ENCODE measurements around the gene LHX3.

The LHX3 gene

DNA sequence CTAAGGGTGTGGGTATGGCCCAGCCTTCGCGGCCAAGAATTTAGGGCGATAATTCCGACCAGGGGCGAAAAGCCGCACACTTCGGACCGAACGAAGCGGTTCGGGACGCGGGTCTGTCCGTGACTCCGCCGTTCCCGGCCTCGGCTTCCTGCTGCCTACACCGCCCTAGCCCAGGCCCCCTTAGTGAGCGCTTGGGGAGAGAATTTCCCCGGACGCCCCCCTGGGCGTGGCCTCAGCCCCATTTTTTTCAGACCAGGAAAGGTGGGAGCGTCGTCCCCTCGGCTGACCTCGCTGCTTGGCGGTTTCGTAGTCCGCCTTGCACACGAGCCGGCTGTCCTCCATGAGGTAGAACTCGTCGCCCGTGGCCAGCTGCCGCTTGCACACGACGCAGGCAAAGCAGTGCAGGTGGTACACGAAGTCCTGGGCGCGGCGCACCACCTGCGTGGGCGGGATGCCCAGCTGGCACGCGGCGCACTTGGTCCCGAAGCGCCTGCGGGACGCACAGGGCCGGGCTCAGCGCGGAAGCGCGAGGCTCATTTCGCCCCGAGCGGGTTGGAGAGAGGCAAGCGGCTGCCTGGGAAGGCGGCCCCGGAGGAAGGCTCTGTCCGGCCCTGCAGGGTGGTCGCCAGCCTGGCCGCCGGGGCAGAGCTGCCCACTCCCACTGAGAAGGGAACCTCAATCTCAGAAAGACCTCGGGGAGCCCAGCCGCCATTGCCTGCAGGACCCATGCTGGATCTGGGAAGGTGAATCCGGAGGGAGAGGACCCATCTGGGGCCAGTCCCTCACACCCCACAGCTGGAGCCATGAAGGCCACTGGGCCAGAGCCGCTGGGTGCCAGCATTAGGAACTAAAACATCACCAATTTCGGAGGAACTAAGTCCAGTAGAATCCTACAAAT lies 5.3 kb downstream of the LHX3 start:
- TF ChIP-seq RAD21 (IDR thresholded peaks at IDR 0.05; ENCODE audit: low read depth) (no peak), EP300 (IDR thresholded peaks at IDR 0.05; ENCODE audit: borderline replicate concordance) (no peak), TEAD4 (IDR thresholded peaks at IDR 0.05) (no peak)
- TF ChIP-seq, protein P1, sequence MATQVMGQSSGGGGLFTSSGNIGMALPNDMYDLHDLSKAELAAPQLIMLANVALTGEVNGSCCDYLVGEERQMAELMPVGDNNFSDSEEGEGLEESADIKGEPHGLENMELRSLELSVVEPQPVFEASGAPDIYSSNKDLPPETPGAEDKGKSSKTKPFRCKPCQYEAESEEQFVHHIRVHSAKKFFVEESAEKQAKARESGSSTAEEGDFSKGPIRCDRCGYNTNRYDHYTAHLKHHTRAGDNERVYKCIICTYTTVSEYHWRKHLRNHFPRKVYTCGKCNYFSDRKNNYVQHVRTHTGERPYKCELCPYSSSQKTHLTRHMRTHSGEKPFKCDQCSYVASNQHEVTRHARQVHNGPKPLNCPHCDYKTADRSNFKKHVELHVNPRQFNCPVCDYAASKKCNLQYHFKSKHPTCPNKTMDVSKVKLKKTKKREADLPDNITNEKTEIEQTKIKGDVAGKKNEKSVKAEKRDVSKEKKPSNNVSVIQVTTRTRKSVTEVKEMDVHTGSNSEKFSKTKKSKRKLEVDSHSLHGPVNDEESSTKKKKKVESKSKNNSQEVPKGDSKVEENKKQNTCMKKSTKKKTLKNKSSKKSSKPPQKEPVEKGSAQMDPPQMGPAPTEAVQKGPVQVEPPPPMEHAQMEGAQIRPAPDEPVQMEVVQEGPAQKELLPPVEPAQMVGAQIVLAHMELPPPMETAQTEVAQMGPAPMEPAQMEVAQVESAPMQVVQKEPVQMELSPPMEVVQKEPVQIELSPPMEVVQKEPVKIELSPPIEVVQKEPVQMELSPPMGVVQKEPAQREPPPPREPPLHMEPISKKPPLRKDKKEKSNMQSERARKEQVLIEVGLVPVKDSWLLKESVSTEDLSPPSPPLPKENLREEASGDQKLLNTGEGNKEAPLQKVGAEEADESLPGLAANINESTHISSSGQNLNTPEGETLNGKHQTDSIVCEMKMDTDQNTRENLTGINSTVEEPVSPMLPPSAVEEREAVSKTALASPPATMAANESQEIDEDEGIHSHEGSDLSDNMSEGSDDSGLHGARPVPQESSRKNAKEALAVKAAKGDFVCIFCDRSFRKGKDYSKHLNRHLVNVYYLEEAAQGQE (IDR thresholded peaks at IDR 0.05; ENCODE audit: low read depth) = no peak
- TF ChIP-seq, protein P2, sequence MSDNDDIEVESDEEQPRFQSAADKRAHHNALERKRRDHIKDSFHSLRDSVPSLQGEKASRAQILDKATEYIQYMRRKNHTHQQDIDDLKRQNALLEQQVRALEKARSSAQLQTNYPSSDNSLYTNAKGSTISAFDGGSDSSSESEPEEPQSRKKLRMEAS (IDR thresholded peaks at IDR 0.05) = no peak; the same call in 1 of the 2 replicates

DNA sequence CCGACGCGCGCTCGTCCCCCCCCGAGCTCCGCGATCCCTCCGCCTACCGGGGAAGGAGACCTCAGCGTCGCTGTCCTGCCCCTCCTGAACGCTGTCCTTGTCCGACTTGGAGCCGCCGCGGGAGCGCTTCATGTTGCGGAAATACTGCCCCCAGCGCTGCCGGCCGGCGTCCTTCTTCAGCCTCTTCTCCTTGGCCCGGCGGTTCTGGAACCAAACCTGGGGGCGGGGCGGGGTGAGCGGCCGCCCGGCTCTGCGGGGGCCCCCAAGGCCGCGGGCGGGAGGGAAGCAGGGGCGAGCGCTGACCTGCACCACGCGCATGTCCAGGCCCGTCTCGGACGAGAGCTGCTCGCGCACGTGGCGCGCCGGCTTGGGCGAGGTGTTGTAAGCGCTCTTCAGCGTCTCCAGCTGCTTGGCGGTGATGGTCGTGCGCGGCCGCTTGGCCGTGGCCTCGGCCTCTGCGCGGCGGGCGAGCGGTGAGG lies 6.3 kb downstream of the LHX3 start:
- no peak for TF ChIP-seq EGR1 (IDR thresholded peaks at IDR 0.05)
- TF ChIP-seq, protein P2 (IDR thresholded peaks at IDR 0.05) = no peak

DNA sequence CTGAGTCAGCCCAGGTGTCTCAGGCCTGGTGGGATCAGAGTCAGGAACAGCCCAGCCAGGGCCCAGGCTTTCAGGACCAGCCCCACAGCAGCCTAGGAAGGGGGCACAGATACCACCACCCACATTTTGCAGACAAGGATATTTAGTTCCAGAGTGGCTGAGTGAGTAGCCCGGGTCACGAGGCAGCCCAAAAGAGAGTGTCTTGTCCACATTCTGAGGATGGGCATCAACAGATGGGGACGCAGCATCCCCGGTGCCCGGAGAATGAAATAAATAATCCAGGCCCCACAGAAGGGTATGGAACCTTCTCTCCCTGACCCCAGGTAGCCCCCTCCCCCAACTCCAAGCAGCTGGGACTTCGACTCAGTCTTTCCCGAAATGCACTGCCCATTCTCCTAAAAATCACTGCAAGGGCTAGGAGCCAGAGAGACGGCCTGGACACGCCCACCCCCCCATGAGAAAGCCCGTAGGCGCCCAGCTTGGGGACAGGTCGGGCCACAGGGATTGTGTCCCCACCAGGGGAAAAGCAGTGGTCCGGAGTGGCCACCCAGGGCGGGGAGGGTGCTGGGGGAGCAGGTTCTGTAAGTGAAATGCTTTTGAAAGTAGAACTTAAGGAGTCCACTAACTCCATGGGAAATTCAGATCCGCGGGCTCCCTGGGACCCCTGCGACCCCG lies 6.9 kb downstream of the LHX3 start:
- no peak for TF ChIP-seq CREB1 (IDR thresholded peaks at IDR 0.05; ENCODE audit: low read depth)
- TF ChIP-seq TEAD4 (IDR thresholded peaks at IDR 0.05) = no peak
- TF ChIP-seq EP300 (IDR thresholded peaks at IDR 0.05; ENCODE audit: borderline replicate concordance) = no peak
- no peak for TF ChIP-seq FOXM1 (IDR thresholded peaks at IDR 0.05; ENCODE audit: borderline replicate concordance, low read depth)
- TF ChIP-seq YY1 (IDR thresholded peaks at IDR 0.05; ENCODE audit: low read depth) = no peak
- no peak for TF ChIP-seq TAF1 (IDR thresholded peaks at IDR 0.05; ENCODE audit: low read depth)

DNA sequence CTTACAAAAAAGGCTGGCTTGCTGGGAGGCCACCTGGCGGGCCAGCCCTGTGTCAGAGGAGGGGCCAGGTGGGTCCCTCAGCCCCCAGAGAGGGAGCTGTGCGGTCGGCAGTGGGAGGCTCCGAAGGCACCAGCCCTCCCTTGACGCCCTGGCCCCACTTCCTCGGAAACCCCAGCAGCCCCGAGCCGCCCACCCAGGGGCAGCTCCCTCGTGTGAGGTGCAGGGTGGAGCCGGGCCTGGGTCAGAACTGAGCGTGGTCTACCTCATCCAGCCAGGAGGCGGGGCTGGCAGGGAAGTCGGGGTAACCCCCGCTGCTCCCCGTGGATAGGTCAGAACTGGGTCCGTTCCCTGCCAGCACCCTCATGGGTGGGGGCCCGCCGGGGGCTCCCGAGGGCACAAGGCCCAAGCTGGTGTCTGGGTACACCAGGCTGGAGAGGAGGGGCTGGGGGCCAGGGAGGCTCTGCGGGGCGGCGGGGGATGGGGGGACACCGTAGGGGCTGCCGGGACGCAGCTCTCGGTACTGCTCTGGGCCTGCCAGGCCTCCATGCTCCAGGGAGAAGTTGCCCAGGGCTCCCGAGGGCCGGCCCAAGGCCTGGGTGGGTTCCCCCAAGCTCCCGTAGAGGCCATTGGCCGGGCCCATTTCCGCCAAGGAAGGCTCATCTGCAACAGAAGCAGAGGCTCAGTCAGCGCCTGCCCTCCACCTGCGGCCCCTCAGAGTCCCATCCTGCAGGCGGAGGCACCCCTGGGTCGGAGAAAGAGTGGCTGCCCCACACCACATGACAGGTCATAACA lies 7.6 kb downstream of the LHX3 start:
- TF ChIP-seq, protein P2 (IDR thresholded peaks at IDR 0.05) = no peak
- no peak for TF ChIP-seq TCF12 (IDR thresholded peaks at IDR 0.05; ENCODE audit: low read depth)
- no peak for TF ChIP-seq CEBPB (IDR thresholded peaks at IDR 0.05)
- no peak for TF ChIP-seq CREB1 (IDR thresholded peaks at IDR 0.05; ENCODE audit: low read depth)
- TF ChIP-seq TAF1 (IDR thresholded peaks at IDR 0.05; ENCODE audit: low read depth) = no peak
- no peak for TF ChIP-seq FOXM1 (IDR thresholded peaks at IDR 0.05; ENCODE audit: borderline replicate concordance, low read depth)
- TF ChIP-seq RAD21 (IDR thresholded peaks at IDR 0.05; ENCODE audit: low read depth) = no peak
- TF ChIP-seq EGR1 (IDR thresholded peaks at IDR 0.05) = no peak

DNA sequence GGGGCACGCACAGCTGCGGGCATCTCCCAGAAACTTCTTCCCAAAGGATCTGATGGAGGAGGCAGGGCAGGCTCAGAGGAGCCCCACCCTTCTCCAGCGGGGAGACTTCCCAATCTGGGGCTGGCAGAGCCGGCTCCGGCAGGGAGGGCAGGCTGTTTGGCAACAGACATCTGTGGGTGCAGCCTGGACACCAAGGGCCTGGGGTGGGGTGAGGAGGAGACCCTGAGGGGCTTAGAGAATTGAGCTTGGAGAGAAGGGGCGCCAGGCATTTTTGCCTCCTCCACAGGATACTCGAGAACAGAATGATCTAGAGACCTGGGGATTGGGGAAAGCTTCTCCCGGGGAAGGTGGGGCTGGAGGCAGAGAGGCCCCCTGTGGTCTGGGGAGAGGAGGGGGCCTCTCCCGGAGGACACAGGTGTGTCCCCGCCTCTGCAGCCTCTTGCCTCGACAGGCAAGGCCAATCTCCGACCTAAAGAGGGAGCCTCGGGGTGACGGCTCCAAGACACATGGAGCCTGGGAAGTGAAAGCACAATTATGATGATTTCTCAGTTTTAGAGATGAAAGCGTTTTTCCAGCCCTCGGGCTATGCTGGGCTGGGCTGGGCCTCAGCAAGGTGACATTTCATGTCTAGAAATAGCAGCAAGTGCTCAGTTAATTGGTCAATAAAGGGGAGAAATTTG lies 8.4 kb downstream of the LHX3 start:
- no peak for TF ChIP-seq TEAD4 (IDR thresholded peaks at IDR 0.05)
- TF ChIP-seq EP300 (IDR thresholded peaks at IDR 0.05; ENCODE audit: borderline replicate concordance) = no peak
- TF ChIP-seq RAD21 (IDR thresholded peaks at IDR 0.05; ENCODE audit: low read depth) = no peak
- no peak for TF ChIP-seq ZBTB7A (IDR thresholded peaks at IDR 0.05; ENCODE audit: low read depth)
- TF ChIP-seq CEBPB (IDR thresholded peaks at IDR 0.05) = no peak
- no peak for TF ChIP-seq TCF12 (IDR thresholded peaks at IDR 0.05; ENCODE audit: low read depth)
- TF ChIP-seq, protein P1 (IDR thresholded peaks at IDR 0.05; ENCODE audit: low read depth) = no peak
- TF ChIP-seq TAF1 (IDR thresholded peaks at IDR 0.05; ENCODE audit: low read depth) = no peak
- TF ChIP-seq YY1 (IDR thresholded peaks at IDR 0.05; ENCODE audit: low read depth) = no peak
- no peak for TF ChIP-seq NFIC (IDR thresholded peaks at IDR 0.05)
- no peak for TF ChIP-seq EGR1 (IDR thresholded peaks at IDR 0.05)
- TF ChIP-seq CREB1 (IDR thresholded peaks at IDR 0.05; ENCODE audit: low read depth) = no peak
- no peak for TF ChIP-seq FOXM1 (IDR thresholded peaks at IDR 0.05; ENCODE audit: borderline replicate concordance, low read depth)
- TF ChIP-seq, protein P3, sequence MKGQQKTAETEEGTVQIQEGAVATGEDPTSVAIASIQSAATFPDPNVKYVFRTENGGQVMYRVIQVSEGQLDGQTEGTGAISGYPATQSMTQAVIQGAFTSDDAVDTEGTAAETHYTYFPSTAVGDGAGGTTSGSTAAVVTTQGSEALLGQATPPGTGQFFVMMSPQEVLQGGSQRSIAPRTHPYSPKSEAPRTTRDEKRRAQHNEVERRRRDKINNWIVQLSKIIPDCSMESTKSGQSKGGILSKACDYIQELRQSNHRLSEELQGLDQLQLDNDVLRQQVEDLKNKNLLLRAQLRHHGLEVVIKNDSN (IDR thresholded peaks at IDR 0.05) = no peak

Measured in Ishikawa (cell line).